ENCODE measurements around the gene GLRX3.

GLRX3 gene

GRCh38 chr10:130218936-130219335 lies 82.7 kb downstream of the GLRX3 start:
- no peak overlapping the region for H3K4me3 ChIP-seq (ENCODE audit: low read length in 2 of 2)
- no peaks in the 10 kb centered on the region for H3K4me1 ChIP-seq (ENCODE audit: control insufficient read depth in 2 of 2, insufficient read depth in 2 of 2, low read length in 2 of 2)
- H3K27ac ChIP-seq (ENCODE audit: low read depth in 2 of 2, low read length in 2 of 2), result no peak overlapping the region
- H3K27me3 ChIP-seq (ENCODE audit: control insufficient read depth in 2 of 2, insufficient read depth in 2 of 2, low read length in 2 of 2), result no peaks in the 10 kb centered on the region
- H3K36me3 ChIP-seq (ENCODE audit: control insufficient read depth in 2 of 2, insufficient read depth in 2 of 2, low read length in 2 of 2), result no peaks in the 10 kb centered on the region
- H3K9me3 ChIP-seq (ENCODE audit: control insufficient read depth in 2 of 2, low read length in 2 of 2), result no peaks in the 10 kb centered on the region
- H3K9ac ChIP-seq (ENCODE audit: low read depth in 1 of 2, low read length in 2 of 2), result no peak overlapping the region

GRCh38 chr10:130220251-130221185 lies 84.3 kb downstream of the GLRX3 start:
- no peaks in the 10 kb centered on the region for H3K9me3 ChIP-seq (ENCODE audit: control insufficient read depth in 2 of 2, low read length in 2 of 2)
- H3K27me3 ChIP-seq (ENCODE audit: control insufficient read depth in 2 of 2, insufficient read depth in 2 of 2, low read length in 2 of 2), result no peaks in the 10 kb centered on the region
- no peak overlapping the region for H3K27ac ChIP-seq (ENCODE audit: low read depth in 2 of 2, low read length in 2 of 2)
- no peak overlapping the region for H3K4me3 ChIP-seq (ENCODE audit: low read length in 2 of 2)
- H3K4me1 ChIP-seq (ENCODE audit: control insufficient read depth in 2 of 2, insufficient read depth in 2 of 2, low read length in 2 of 2), result no peaks in the 10 kb centered on the region
- no peaks in the 10 kb centered on the region for H3K36me3 ChIP-seq (ENCODE audit: control insufficient read depth in 2 of 2, insufficient read depth in 2 of 2, low read length in 2 of 2)
- H3K9ac ChIP-seq (ENCODE audit: low read depth in 1 of 2, low read length in 2 of 2), result no peak overlapping the region

GRCh38 chr10:130221456-130222375 lies 85.5 kb downstream of the GLRX3 start:
- Histone ChIP-seq H3K4me3 (ENCODE audit: low read length in 2 of 2) (no peak overlapping the region), H3K27ac (ENCODE audit: low read depth in 2 of 2, low read length in 2 of 2) (no peak overlapping the region), H3K27me3 (ENCODE audit: control insufficient read depth in 2 of 2, insufficient read depth in 2 of 2, low read length in 2 of 2) (no peaks in the 10 kb centered on the region), H3K9me3 (ENCODE audit: control insufficient read depth in 2 of 2, low read length in 2 of 2) (peaks cover 0 to 3% of the 10 kb centered on the region in 2 donors), H3K9ac (ENCODE audit: low read depth in 1 of 2, low read length in 2 of 2) (no peak overlapping the region), H3K36me3 (ENCODE audit: control insufficient read depth in 2 of 2, insufficient read depth in 2 of 2, low read length in 2 of 2) (no peaks in the 10 kb centered on the region), H3K4me1 (ENCODE audit: control insufficient read depth in 2 of 2, insufficient read depth in 2 of 2, low read length in 2 of 2) (no peaks in the 10 kb centered on the region)

- Histone ChIP-seq H3K9me3 (ENCODE audit: control insufficient read depth in 2 of 2, low read length in 2 of 2) (peaks cover 0 to 6% of the 10 kb centered on the region in 2 donors), H3K27ac (ENCODE audit: low read depth in 2 of 2, low read length in 2 of 2) (no peak overlapping the region), H3K4me3 (ENCODE audit: low read length in 2 of 2) (no peak overlapping the region), H3K9ac (ENCODE audit: low read depth in 1 of 2, low read length in 2 of 2) (no peak overlapping the region), H3K36me3 (ENCODE audit: control insufficient read depth in 2 of 2, insufficient read depth in 2 of 2, low read length in 2 of 2) (no peaks in the 10 kb centered on the region), H3K4me1 (ENCODE audit: control insufficient read depth in 2 of 2, insufficient read depth in 2 of 2, low read length in 2 of 2) (no peaks in the 10 kb centered on the region), H3K27me3 (ENCODE audit: control insufficient read depth in 2 of 2, insufficient read depth in 2 of 2, low read length in 2 of 2) (no peaks in the 10 kb centered on the region)
These were observed 86.2 kb downstream of the GLRX3 start for GRCh38 chr10:130222381-130222780.

- Histone ChIP-seq H3K4me3 (ENCODE audit: low read length in 2 of 2) (no peak overlapping the region), H3K27ac (ENCODE audit: low read depth in 2 of 2, low read length in 2 of 2) (no peak overlapping the region), H3K4me1 (ENCODE audit: control insufficient read depth in 2 of 2, insufficient read depth in 2 of 2, low read length in 2 of 2) (no peaks in the 10 kb centered on the region), H3K9me3 (ENCODE audit: control insufficient read depth in 2 of 2, low read length in 2 of 2) (peaks cover 0 to 6% of the 10 kb centered on the region in 2 donors), H3K36me3 (ENCODE audit: control insufficient read depth in 2 of 2, insufficient read depth in 2 of 2, low read length in 2 of 2) (no peaks in the 10 kb centered on the region), H3K9ac (ENCODE audit: low read depth in 1 of 2, low read length in 2 of 2) (no peak overlapping the region), H3K27me3 (ENCODE audit: control insufficient read depth in 2 of 2, insufficient read depth in 2 of 2, low read length in 2 of 2) (no peaks in the 10 kb centered on the region)
These were observed 88.0 kb downstream of the GLRX3 start for GRCh38 chr10:130224228-130224627.

GRCh38 chr10:130226012-130226411 lies 89.8 kb downstream of the GLRX3 start:
- no peak overlapping the region for H3K27ac ChIP-seq (ENCODE audit: low read depth in 2 of 2, low read length in 2 of 2)
- H3K9me3 ChIP-seq (ENCODE audit: control insufficient read depth in 2 of 2, low read length in 2 of 2), result peaks cover 0 to 6% of the 10 kb centered on the region in 2 donors
- H3K4me1 ChIP-seq (ENCODE audit: control insufficient read depth in 2 of 2, insufficient read depth in 2 of 2, low read length in 2 of 2), result no peaks in the 10 kb centered on the region
- no peaks in the 10 kb centered on the region for H3K36me3 ChIP-seq (ENCODE audit: control insufficient read depth in 2 of 2, insufficient read depth in 2 of 2, low read length in 2 of 2)
- no peak overlapping the region for H3K4me3 ChIP-seq (ENCODE audit: low read length in 2 of 2)
- H3K9ac ChIP-seq (ENCODE audit: low read depth in 1 of 2, low read length in 2 of 2), result no peak overlapping the region
- H3K27me3 ChIP-seq (ENCODE audit: control insufficient read depth in 2 of 2, insufficient read depth in 2 of 2, low read length in 2 of 2), result no peaks in the 10 kb centered on the region

- H3K4me3 ChIP-seq (ENCODE audit: low read length in 2 of 2), result no peak overlapping the region
- no peak overlapping the region for H3K9ac ChIP-seq (ENCODE audit: low read depth in 1 of 2, low read length in 2 of 2)
- no peak overlapping the region for H3K27ac ChIP-seq (ENCODE audit: low read depth in 2 of 2, low read length in 2 of 2)
- no peaks in the 10 kb centered on the region for H3K36me3 ChIP-seq (ENCODE audit: control insufficient read depth in 2 of 2, insufficient read depth in 2 of 2, low read length in 2 of 2)
- no peaks in the 10 kb centered on the region for H3K4me1 ChIP-seq (ENCODE audit: control insufficient read depth in 2 of 2, insufficient read depth in 2 of 2, low read length in 2 of 2)
- no peaks in the 10 kb centered on the region for H3K27me3 ChIP-seq (ENCODE audit: control insufficient read depth in 2 of 2, insufficient read depth in 2 of 2, low read length in 2 of 2)
- H3K9me3 ChIP-seq (ENCODE audit: control insufficient read depth in 2 of 2, low read length in 2 of 2), result peaks cover 0 to 6% of the 10 kb centered on the region in 2 donors
These were observed 91.7 kb downstream of the GLRX3 start for GRCh38 chr10:130227883-130228282.

Measured in mucosa of rectum (tissue), 2 donors.